ENCODE results near the gene AGBL1. TPM values are rescaled to one million over a fixed set of nuclear protein-coding genes. Genes with fewer than 3 reads are reported as not detected.

AGBL1 gene
- total and polyA plus RNA-seq, 2 donors (not counting 3 experiments of a cell fraction or from before 2014, with no cell fraction given): not detected

DNA sequence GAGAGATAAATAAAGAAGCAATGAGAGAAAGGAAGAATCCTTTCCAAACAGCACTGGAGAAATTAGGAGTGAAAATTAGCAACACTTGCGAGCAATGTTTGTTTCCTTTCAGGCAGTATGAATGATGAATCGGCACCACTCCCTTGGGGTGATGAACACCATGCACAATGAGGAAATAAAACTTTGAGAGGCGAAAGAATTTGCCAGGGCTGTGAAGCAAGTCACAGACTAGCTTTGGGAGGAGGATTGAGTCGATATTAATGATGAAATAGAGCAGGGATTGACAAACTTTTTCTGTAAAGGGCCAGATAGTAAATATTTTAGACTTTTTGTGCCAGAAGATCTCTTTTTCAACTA lies 237.7 kb downstream of the AGBL1 start:
- H3K27ac ChIP-seq (ENCODE audit: insufficient read depth, low read depth, low read length): no peak overlapping the region
- FAIRE-seq: no peak
- H3K9me3 ChIP-seq (replicated peaks; ENCODE audit: control insufficient read depth, insufficient read depth, low read length): no peaks in the 10 kb centered on the region
- ChIA-PET POLR2A (no interaction called here), CTCF (no interaction called here)
- H3K4me2 ChIP-seq (ENCODE audit: insufficient read depth, low read length): no peak overlapping the region
- no peak for TF ChIP-seq POLR2AphosphoS5 (IDR thresholded peaks at IDR 0.05; ENCODE audit: insufficient read depth, low read depth, low read length)
- TF ChIP-seq, protein P1, sequence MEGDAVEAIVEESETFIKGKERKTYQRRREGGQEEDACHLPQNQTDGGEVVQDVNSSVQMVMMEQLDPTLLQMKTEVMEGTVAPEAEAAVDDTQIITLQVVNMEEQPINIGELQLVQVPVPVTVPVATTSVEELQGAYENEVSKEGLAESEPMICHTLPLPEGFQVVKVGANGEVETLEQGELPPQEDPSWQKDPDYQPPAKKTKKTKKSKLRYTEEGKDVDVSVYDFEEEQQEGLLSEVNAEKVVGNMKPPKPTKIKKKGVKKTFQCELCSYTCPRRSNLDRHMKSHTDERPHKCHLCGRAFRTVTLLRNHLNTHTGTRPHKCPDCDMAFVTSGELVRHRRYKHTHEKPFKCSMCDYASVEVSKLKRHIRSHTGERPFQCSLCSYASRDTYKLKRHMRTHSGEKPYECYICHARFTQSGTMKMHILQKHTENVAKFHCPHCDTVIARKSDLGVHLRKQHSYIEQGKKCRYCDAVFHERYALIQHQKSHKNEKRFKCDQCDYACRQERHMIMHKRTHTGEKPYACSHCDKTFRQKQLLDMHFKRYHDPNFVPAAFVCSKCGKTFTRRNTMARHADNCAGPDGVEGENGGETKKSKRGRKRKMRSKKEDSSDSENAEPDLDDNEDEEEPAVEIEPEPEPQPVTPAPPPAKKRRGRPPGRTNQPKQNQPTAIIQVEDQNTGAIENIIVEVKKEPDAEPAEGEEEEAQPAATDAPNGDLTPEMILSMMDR (IDR thresholded peaks at IDR 0.05; ENCODE audit: extremely low read depth in 1 of 2, insufficient read depth in 1 of 2, low read depth in 1 of 2, low read length in 2 of 2): no peak
- no peak for TF ChIP-seq FOS (IDR thresholded peaks at IDR 0.05; ENCODE audit: borderline replicate concordance, insufficient read depth, low read length)
- TF ChIP-seq EZH2 (IDR thresholded peaks at IDR 0.05; ENCODE audit: borderline replicate concordance, low read depth, low read length, severe bottlenecking): no peak
- TF ChIP-seq, protein P2, sequence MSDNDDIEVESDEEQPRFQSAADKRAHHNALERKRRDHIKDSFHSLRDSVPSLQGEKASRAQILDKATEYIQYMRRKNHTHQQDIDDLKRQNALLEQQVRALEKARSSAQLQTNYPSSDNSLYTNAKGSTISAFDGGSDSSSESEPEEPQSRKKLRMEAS (IDR thresholded peaks at IDR 0.05; ENCODE audit: insufficient read depth, insufficient read length): no peak
- no peak for TF ChIP-seq POLR2A (IDR thresholded peaks at IDR 0.05; ENCODE audit: low read depth, low read length)
- TF ChIP-seq MYC (IDR thresholded peaks at IDR 0.05; ENCODE audit: low read depth, low read length): no peak
- TF ChIP-seq JUN (IDR thresholded peaks at IDR 0.05; ENCODE audit: borderline replicate concordance, insufficient read depth, insufficient read length, low read depth): no peak
- no peak for TF ChIP-seq GATA2 (IDR thresholded peaks at IDR 0.05; ENCODE audit: insufficient read depth, insufficient read length, low read depth, low read length)
- no peaks in the 10 kb centered on the region for H3K79me2 ChIP-seq (ENCODE audit: control insufficient read depth, insufficient read depth, low read length)
- H3K36me3 ChIP-seq (ENCODE audit: control insufficient read depth in 2 of 2, extremely low read depth in 1 of 2, insufficient read depth in 2 of 2, low read length in 2 of 2): no peaks in the 10 kb centered on the region
- no peaks in the 10 kb centered on the region for H3K27me3 ChIP-seq (ENCODE audit: control insufficient read depth in 2 of 2, insufficient read depth in 2 of 2, low read length in 2 of 2)
- no TSS peak for BruUV-seq (replicated peaks)
- no peaks in the 10 kb centered on the region for H3K4me1 ChIP-seq (ENCODE audit: control insufficient read depth, extremely low read depth, insufficient read depth, low read length)
- DNase-seq (ENCODE audit: low read depth, low spot score): no peak
- no peak overlapping the region for H2AFZ ChIP-seq (ENCODE audit: low read depth, low read length)
- no peak overlapping the region for H3K4me3 ChIP-seq (replicated peaks in 1 of 3; ENCODE audit: insufficient read depth in 1 of 3, low read depth in 1 of 3, low read length in 3 of 3)
- no peaks in the 10 kb centered on the region for H3K9me1 ChIP-seq (replicated peaks; ENCODE audit: control insufficient read depth, extremely low read depth, insufficient read depth, low read length)
- H3K9ac ChIP-seq (replicated peaks; ENCODE audit: extremely low read depth, insufficient read depth, low read length): no peak overlapping the region
- intact Hi-C loops (cut with micrococcal nuclease): no loop called here
- H4K20me1 ChIP-seq (replicated peaks; ENCODE audit: control insufficient read depth, extremely low read depth, insufficient read depth, low read length): no peaks in the 10 kb centered on the region
- dilution Hi-C loops (cut with MboI; ENCODE audit: extremely low pct_ligation_motif_present, low sequenced_read_pairs): no loop called here

Data from endothelial cell of umbilical vein (primary cell).